ENCODE results near the gene TOB1. TPM values are rescaled to one million over a fixed set of nuclear protein-coding genes. Genes with fewer than 3 reads are reported as not detected.

Gene TOB1
- total RNA-seq, 1 donor from 2014 or later: 70.1 TPM

GRCh38 chr17:50892101-50892776, 26.1 kb upstream of the TOB1 start:
- intact Hi-C loops (cut with DNase I): no loop called here
- H3K27me3 ChIP-seq: no peaks in the 10 kb centered on the region
- H3K27ac ChIP-seq: no peak overlapping the region
- DNase-seq (no peak), ATAC-seq (no peak)
- H3K4me3 ChIP-seq: no peak overlapping the region
- TF ChIP-seq CTCF (IDR thresholded peaks at IDR 0.05): no peak
- H3K9me3 ChIP-seq: no peaks in the 10 kb centered on the region
- H3K36me3 ChIP-seq: no peaks in the 10 kb centered on the region
- no peaks in the 10 kb centered on the region for H3K4me1 ChIP-seq

- H3K27ac ChIP-seq: no peak overlapping the region
- no peaks in the 10 kb centered on the region for H3K4me1 ChIP-seq
- no peaks in the 10 kb centered on the region for H3K27me3 ChIP-seq
- H3K9me3 ChIP-seq: no peaks in the 10 kb centered on the region
- ATAC-seq: no peak
- DNase-seq: no peak
- no peak overlapping the region for H3K4me3 ChIP-seq
- H3K36me3 ChIP-seq: no peaks in the 10 kb centered on the region
- no peak for TF ChIP-seq CTCF (IDR thresholded peaks at IDR 0.05)
- intact Hi-C loops (cut with DNase I): no loop called here
These were observed 25.4 kb upstream of the TOB1 start for GRCh38 chr17:50891577-50891989.

- H3K27ac ChIP-seq: no peak overlapping the region
- no peak overlapping the region for H3K4me3 ChIP-seq
- no peak for TF ChIP-seq CTCF (IDR thresholded peaks at IDR 0.05)
- intact Hi-C loops (cut with DNase I): no loop called here
- DNase-seq: no peak
- no peaks in the 10 kb centered on the region for H3K27me3 ChIP-seq
- no peak for ATAC-seq
- H3K9me3 ChIP-seq: no peaks in the 10 kb centered on the region
- no peaks in the 10 kb centered on the region for H3K36me3 ChIP-seq
- H3K4me1 ChIP-seq: no peaks in the 10 kb centered on the region
These were observed 24.7 kb upstream of the TOB1 start for GRCh38 chr17:50890675-50891516.

- Histone ChIP-seq H3K4me1 (peaks cover 2% of the 10 kb centered on the region), H3K9me3 (no peaks in the 10 kb centered on the region), H3K27me3 (no peaks in the 10 kb centered on the region), H3K36me3 (no peaks in the 10 kb centered on the region), H3K4me3 (no peak overlapping the region), H3K27ac (no peak overlapping the region)
- no peak for ATAC-seq
- TF ChIP-seq CTCF (IDR thresholded peaks at IDR 0.05): no peak
- DNase-seq: no peak
- intact Hi-C loops (cut with DNase I): no loop called here
These were observed 23.5 kb upstream of the TOB1 start for GRCh38 chr17:50889528-50890118.

- no peaks in the 10 kb centered on the region for H3K9me3 ChIP-seq
- TF ChIP-seq CTCF (IDR thresholded peaks at IDR 0.05): no peak
- H3K27me3 ChIP-seq: no peaks in the 10 kb centered on the region
- peaks cover 8% of the 10 kb centered on the region for H3K4me1 ChIP-seq
- ATAC-seq: no peak
- intact Hi-C loops (cut with DNase I): no loop called here
- no peak for DNase-seq
- H3K27ac ChIP-seq: no peak overlapping the region
- H3K4me3 ChIP-seq: no peak overlapping the region
- H3K36me3 ChIP-seq: no peaks in the 10 kb centered on the region
These were observed 21.6 kb upstream of the TOB1 start for GRCh38 chr17:50887705-50888245.

All from upper lobe of right lung (tissue), 1 donor.